WTC11 (cell line): Measurements from ENCODE around the gene RMND5B. TPM values are rescaled to one million over a fixed set of nuclear protein-coding genes. Genes with fewer than 3 reads are reported as not detected.

Source experiments
- ATAC-seq: fragments of 200-7000 bp; cut with Tn5 transposase; 2 replicates; pipeline ENCODE4 v1.10.0; 2021; ENCODE audit warnings: mild to moderate bottlenecking, moderate library complexity
- CTCF ChIA-PET: fragments of 300-600 bp; sonication (Branson Sonifier 250); formaldehyde crosslinking; loops from one replicate; lab custom pipeline; 2021; ENCODE audit warnings: antibody characterized with exemption; lab: Charles Lee
- POLR2A ChIA-PET: fragments of 350-600 bp; sonication (Branson Sonifier 250); formaldehyde crosslinking; loops from one replicate; lab custom pipeline; 2021; ENCODE audit warnings: antibody characterized with exemption; lab: Charles Lee
- DNase-seq: peaks from one replicate; pipeline ENCODE4 v3.0.0; 2021; ENCODE audit warnings: low spot score
- H3K27ac Mint-ChIP-seq: 2 replicates; pipeline ENCODE4 v1.8.0; 2021; ENCODE audit warnings: mixed read lengths
- H3K27me3 Mint-ChIP-seq: 2 replicates; pipeline ENCODE4 v1.8.0; 2021; ENCODE audit warnings: low read depth, mild to moderate bottlenecking, moderate library complexity, mixed read lengths
- H3K36me3 Mint-ChIP-seq: 2 replicates; pipeline ENCODE4 v1.8.0; 2021; ENCODE audit warnings: mixed read lengths
- H3K4me1 Mint-ChIP-seq: 2 replicates; pipeline ENCODE4 v1.8.0; 2022; ENCODE audit warnings: mixed read lengths
- H3K4me3 Mint-ChIP-seq: 2 replicates; pipeline ENCODE4 v1.8.0; 2021; ENCODE audit warnings: mild to moderate bottlenecking, moderate library complexity, mixed read lengths
- H3K9me3 Mint-ChIP-seq: 2 replicates; pipeline ENCODE4 v1.8.0; 2021; ENCODE audit warnings: mixed read lengths
- E2F4 ChIP-seq: sonication (generic); formaldehyde crosslinking; IDR thresholded peaks from 2 replicates; pipeline ENCODE4 v1.8.1; 2022; ENCODE audit warnings: low read depth, mild to moderate bottlenecking, moderate library complexity, missing genetic modification reagents, borderline replicate concordance
- ETV6 ChIP-seq: sonication (generic); formaldehyde crosslinking; IDR thresholded peaks from 2 replicates; pipeline ENCODE4 v1.8.1; 2022; ENCODE audit warnings: mild to moderate bottlenecking, missing genetic modification reagents
- FOXK1 ChIP-seq: sonication (generic); formaldehyde crosslinking; IDR thresholded peaks from 2 replicates; pipeline ENCODE4 v1.8.0; 2022; ENCODE audit warnings: mild to moderate bottlenecking, moderate library complexity, missing genetic modification reagents
- HMGXB4 ChIP-seq: sonication (generic); formaldehyde crosslinking; IDR thresholded peaks from 2 replicates; pipeline ENCODE4 v1.8.1; 2023; ENCODE audit warnings: mild to moderate bottlenecking, moderate library complexity, missing genetic modification reagents
- MAX ChIP-seq: sonication (generic); formaldehyde crosslinking; IDR thresholded peaks from 2 replicates; pipeline ENCODE4 v1.8.0; 2022; ENCODE audit warnings: mild to moderate bottlenecking, missing genetic modification reagents
- PRDM15 ChIP-seq: sonication (generic); formaldehyde crosslinking; IDR thresholded peaks from 2 replicates; pipeline ENCODE4 v1.8.0; 2022; ENCODE audit warnings: missing genetic modification reagents
- RELA ChIP-seq: sonication (generic); formaldehyde crosslinking; IDR thresholded peaks from 2 replicates; pipeline ENCODE4 v1.8.1; 2022; ENCODE audit warnings: missing genetic modification reagents, mild to moderate bottlenecking, borderline replicate concordance
- SP1 ChIP-seq: sonication (generic); formaldehyde crosslinking; conservative IDR thresholded peaks from 2 replicates; pipeline ENCODE4 v1.8.1; 2022; ENCODE audit warnings: missing genetic modification reagents
- TP53 ChIP-seq: sonication (generic); formaldehyde crosslinking; IDR thresholded peaks from 2 replicates; pipeline ENCODE4 v1.8.1; 2023; ENCODE audit warnings: mild to moderate bottlenecking, missing genetic modification reagents
- ZNF138 ChIP-seq: sonication (generic); formaldehyde crosslinking; conservative IDR thresholded peaks from 2 replicates; pipeline ENCODE4 v1.8.1; 2022; ENCODE audit warnings: mild to moderate bottlenecking, moderate library complexity, missing genetic modification reagents
- ZNF219 ChIP-seq: sonication (generic); formaldehyde crosslinking; IDR thresholded peaks from 2 replicates; pipeline ENCODE4 v1.8.0; 2023; ENCODE audit warnings: missing genetic modification reagents, mild to moderate bottlenecking, borderline replicate concordance
- ZNF281 ChIP-seq: sonication (generic); formaldehyde crosslinking; IDR thresholded peaks from 2 replicates; pipeline ENCODE4 v1.8.0; 2023; ENCODE audit warnings: mild to moderate bottlenecking, missing genetic modification reagents
- ZNF416 ChIP-seq: fragments of 250-450 bp; sonication (Bioruptor Pico); IDR thresholded peaks from 2 replicates; pipeline ENCODE4 v1.9.0; 2021; ENCODE audit warnings: mild to moderate bottlenecking, inconsistent platforms
- total RNA-seq: library from RNA; stranded (reverse); gene quantifications from 3 replicates; pipeline ENCODE4 v1.2.3, GENCODE V29; 2021
- TF ChIP-seq, protein P1 (sequence below): fragments of 250-450 bp; sonication (Bioruptor Pico); IDR thresholded peaks from 2 replicates; pipeline ENCODE4 v1.9.0; 2021; ENCODE audit warnings: mild to moderate bottlenecking, borderline replicate concordance
- TF ChIP-seq, protein P2 (sequence below): sonication (generic); formaldehyde crosslinking; IDR thresholded peaks from 2 replicates; pipeline ENCODE4 v1.8.0; 2022; ENCODE audit warnings: mild to moderate bottlenecking, missing genetic modification reagents
- TF ChIP-seq, protein P3 (sequence below): fragments of 250-450 bp; sonication (Bioruptor Pico); IDR thresholded peaks from 2 replicates; pipeline ENCODE4 v2.1.2; 2022; ENCODE audit warnings: mild to moderate bottlenecking, moderate library complexity

Gene RMND5B
- total RNA-seq, 1 experiment from 2014 or later, result 93.3 TPM

DNA sequence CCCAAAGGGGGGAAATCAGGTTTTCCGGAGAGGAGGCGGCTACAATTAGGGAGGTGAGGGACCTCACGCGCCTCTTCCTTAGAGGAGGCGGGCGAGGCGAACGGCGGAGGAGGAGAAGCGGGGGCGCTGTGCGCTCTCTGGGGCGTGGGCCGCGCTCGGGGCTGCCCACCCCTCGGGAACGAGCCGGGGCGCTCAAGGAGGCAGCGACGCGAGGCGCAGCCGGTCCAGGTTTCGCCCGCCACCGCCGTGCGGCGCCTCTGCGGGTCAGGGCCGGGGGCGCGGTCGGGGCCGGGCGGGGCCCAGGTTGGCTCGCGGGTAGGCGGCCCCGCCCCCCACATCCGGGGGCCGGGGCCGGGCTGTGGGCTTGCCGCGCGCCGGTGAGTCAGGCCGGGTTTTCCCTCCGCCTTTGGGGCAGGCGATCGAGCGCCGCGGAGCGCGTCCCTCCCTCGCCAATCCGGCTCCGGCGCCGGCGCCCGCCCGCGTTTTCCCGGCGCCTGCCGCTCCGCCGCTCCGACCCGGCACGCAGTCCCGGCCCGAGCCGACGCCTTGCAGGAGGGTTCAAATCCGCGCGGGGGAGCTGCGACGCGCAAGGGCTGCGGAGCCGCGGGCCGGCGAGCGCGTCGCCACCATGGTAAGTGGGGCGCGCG is 17.6 kb upstream of the RMND5B start, which contains the start of gene N4BP3 (continued):
- TF ChIP-seq SP1 (peak; percentile 74; the same call in 1 of the 2 replicates), MAX (CRISPR knock-in tag) (peak; percentile 30; the same call in 1 of the 2 replicates), TP53 (0 out of 2 replicates have a peak, but pooled peaks have one; percentile 1), HMGXB4 (peak; percentile 56; the same call in 1 of the 2 replicates), PRDM15 (CRISPR knock-in tag) (peak; percentile 98)

GRCh38 chr5:178113841-178114324 is 16.9 kb upstream of the RMND5B start:
- H3K36me3 Mint-ChIP-seq, result no peaks in the 10 kb centered on the region
- peak overlapping the region; percentile 98 for H3K27ac Mint-ChIP-seq
- DNase-seq, result no peak
- POLR2A ChIA-PET, result interaction anchor here (0.6 to 6.0 kb wide), 7 partner anchors 11 to 401 kb away, joined by 3 to 60 read pairs (median 3); no protein-coding TSS in a partner anchor
- peaks cover 5% of the 10 kb centered on the region; the same call in 1 of the 2 replicates for H3K9me3 Mint-ChIP-seq
- H3K4me3 Mint-ChIP-seq, result peak overlapping the region; percentile 99
- peaks cover 40% of the 10 kb centered on the region for H3K4me1 Mint-ChIP-seq
- no peaks in the 10 kb centered on the region for H3K27me3 Mint-ChIP-seq
- ATAC-seq, result peak; percentile 2; the same call in 1 of the 2 replicates
- CTCF ChIA-PET, result interaction anchor here (1.4 to 8.9 kb wide), 3 partner anchors 10 to 38 kb away, joined by 3 to 138 read pairs (median 15); no protein-coding TSS in a partner anchor
- TF ChIP-seq ETV6 (CRISPR knock-in tag) (peak; percentile 46; the same call in 1 of the 2 replicates), ZNF281 (CRISPR knock-in tag) (peak; percentile 10; the same call in 1 of the 2 replicates), ZNF138 (CRISPR knock-in tag) (no peak), RELA (CRISPR knock-in tag) (no peak), ZNF416 (no peak), FOXK1 (CRISPR knock-in tag) (peak; percentile 29; the same call in 1 of the 2 replicates), E2F4 (CRISPR knock-in tag) (no peak), ZNF219 (CRISPR knock-in tag) (0 out of 2 replicates have a peak, but pooled peaks have one; percentile 38)
- TF ChIP-seq, protein P1, sequence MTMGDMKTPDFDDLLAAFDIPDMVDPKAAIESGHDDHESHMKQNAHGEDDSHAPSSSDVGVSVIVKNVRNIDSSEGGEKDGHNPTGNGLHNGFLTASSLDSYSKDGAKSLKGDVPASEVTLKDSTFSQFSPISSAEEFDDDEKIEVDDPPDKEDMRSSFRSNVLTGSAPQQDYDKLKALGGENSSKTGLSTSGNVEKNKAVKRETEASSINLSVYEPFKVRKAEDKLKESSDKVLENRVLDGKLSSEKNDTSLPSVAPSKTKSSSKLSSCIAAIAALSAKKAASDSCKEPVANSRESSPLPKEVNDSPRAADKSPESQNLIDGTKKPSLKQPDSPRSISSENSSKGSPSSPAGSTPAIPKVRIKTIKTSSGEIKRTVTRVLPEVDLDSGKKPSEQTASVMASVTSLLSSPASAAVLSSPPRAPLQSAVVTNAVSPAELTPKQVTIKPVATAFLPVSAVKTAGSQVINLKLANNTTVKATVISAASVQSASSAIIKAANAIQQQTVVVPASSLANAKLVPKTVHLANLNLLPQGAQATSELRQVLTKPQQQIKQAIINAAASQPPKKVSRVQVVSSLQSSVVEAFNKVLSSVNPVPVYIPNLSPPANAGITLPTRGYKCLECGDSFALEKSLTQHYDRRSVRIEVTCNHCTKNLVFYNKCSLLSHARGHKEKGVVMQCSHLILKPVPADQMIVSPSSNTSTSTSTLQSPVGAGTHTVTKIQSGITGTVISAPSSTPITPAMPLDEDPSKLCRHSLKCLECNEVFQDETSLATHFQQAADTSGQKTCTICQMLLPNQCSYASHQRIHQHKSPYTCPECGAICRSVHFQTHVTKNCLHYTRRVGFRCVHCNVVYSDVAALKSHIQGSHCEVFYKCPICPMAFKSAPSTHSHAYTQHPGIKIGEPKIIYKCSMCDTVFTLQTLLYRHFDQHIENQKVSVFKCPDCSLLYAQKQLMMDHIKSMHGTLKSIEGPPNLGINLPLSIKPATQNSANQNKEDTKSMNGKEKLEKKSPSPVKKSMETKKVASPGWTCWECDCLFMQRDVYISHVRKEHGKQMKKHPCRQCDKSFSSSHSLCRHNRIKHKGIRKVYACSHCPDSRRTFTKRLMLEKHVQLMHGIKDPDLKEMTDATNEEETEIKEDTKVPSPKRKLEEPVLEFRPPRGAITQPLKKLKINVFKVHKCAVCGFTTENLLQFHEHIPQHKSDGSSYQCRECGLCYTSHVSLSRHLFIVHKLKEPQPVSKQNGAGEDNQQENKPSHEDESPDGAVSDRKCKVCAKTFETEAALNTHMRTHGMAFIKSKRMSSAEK (CRISPR knock-in tag), result no peak
- TF ChIP-seq, protein P2, sequence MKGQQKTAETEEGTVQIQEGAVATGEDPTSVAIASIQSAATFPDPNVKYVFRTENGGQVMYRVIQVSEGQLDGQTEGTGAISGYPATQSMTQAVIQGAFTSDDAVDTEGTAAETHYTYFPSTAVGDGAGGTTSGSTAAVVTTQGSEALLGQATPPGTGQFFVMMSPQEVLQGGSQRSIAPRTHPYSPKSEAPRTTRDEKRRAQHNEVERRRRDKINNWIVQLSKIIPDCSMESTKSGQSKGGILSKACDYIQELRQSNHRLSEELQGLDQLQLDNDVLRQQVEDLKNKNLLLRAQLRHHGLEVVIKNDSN (CRISPR knock-in tag), result 0 out of 2 replicates have a peak, but pooled peaks have one; percentile 33
- TF ChIP-seq, protein P3, sequence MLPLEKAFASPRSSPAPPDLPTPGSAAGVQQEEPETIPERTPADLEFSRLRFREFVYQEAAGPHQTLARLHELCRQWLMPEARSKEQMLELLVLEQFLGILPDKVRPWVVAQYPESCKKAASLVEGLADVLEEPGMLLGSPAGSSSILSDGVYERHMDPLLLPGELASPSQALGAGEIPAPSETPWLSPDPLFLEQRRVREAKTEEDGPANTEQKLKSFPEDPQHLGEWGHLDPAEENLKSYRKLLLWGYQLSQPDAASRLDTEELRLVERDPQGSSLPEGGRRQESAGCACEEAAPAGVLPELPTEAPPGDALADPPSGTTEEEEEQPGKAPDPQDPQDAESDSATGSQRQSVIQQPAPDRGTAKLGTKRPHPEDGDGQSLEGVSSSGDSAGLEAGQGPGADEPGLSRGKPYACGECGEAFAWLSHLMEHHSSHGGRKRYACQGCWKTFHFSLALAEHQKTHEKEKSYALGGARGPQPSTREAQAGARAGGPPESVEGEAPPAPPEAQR (CRISPR knock-in tag), result no peak
